Neuron (in vitro differentiated cells): ENCODE results near the gene INPP5F.

ENCODE experiments used
- H2AFZ ChIP-seq: one replicate; pipeline ENCODE4 v1.6.1; 2013; ENCODE audit warnings: low read depth, mild to moderate bottlenecking, inconsistent platforms, low read length, moderate library complexity
- H3K27me3 ChIP-seq: one replicate; pipeline ENCODE4 v1.6.1; 2013; ENCODE audit warnings: low read length; ENCODE audit not compliant: insufficient read depth
- H3K36me3 ChIP-seq: one replicate; pipeline ENCODE4 v1.6.1; 2013; ENCODE audit warnings: low read length; ENCODE audit not compliant: insufficient read depth
- H3K4me1 ChIP-seq: one replicate; pipeline ENCODE4 v1.6.1; 2013; ENCODE audit warnings: low read length; ENCODE audit not compliant: insufficient read depth
- H3K4me3 ChIP-seq: 2 replicates; pipeline ENCODE4 v1.5.1; 2013; ENCODE audit warnings: mild to moderate bottlenecking, low read length, moderate library complexity
- H3K9me3 ChIP-seq: one replicate; pipeline ENCODE4 v1.6.1; 2013; ENCODE audit warnings: low read length

The INPP5F gene

GRCh38 chr10:119737823-119738222 is 12.0 kb downstream of the INPP5F start:
- Histone ChIP-seq H3K4me1 (peaks cover 8% of the 10 kb centered on the region), H3K36me3 (no peaks in the 10 kb centered on the region), H3K4me3 (no peak overlapping the region), H2AFZ (no peak overlapping the region), H3K27me3 (no peaks in the 10 kb centered on the region), H3K9me3 (no peaks in the 10 kb centered on the region)

GRCh38 chr10:119738962-119739361 is 13.1 kb downstream of the INPP5F start:
- no peaks in the 10 kb centered on the region for H3K9me3 ChIP-seq
- H3K4me1 ChIP-seq, result peaks cover 13% of the 10 kb centered on the region
- no peak overlapping the region for H2AFZ ChIP-seq
- H3K36me3 ChIP-seq, result no peaks in the 10 kb centered on the region
- no peaks in the 10 kb centered on the region for H3K27me3 ChIP-seq
- H3K4me3 ChIP-seq, result no peak overlapping the region

GRCh38 chr10:119740096-119740495 is 14.2 kb downstream of the INPP5F start:
- H2AFZ ChIP-seq, result no peak overlapping the region
- H3K4me1 ChIP-seq, result peaks cover 10% of the 10 kb centered on the region
- H3K9me3 ChIP-seq, result no peaks in the 10 kb centered on the region
- H3K36me3 ChIP-seq, result no peaks in the 10 kb centered on the region
- H3K27me3 ChIP-seq, result no peaks in the 10 kb centered on the region
- H3K4me3 ChIP-seq, result no peak overlapping the region

GRCh38 chr10:119742947-119743648 is 17.2 kb downstream of the INPP5F start:
- Histone ChIP-seq H3K9me3 (peaks cover 8% of the 10 kb centered on the region), H3K27me3 (no peaks in the 10 kb centered on the region), H3K4me1 (peaks cover 5% of the 10 kb centered on the region), H3K36me3 (no peaks in the 10 kb centered on the region), H2AFZ (no peak overlapping the region), H3K4me3 (no peak overlapping the region)

- peaks cover 15% of the 10 kb centered on the region for H3K4me1 ChIP-seq
- no peak overlapping the region for H2AFZ ChIP-seq
- H3K36me3 ChIP-seq, result no peaks in the 10 kb centered on the region
- H3K27me3 ChIP-seq, result no peaks in the 10 kb centered on the region
- H3K9me3 ChIP-seq, result peaks cover 16% of the 10 kb centered on the region
- H3K4me3 ChIP-seq, result no peak overlapping the region
These were observed 22.1 kb downstream of the INPP5F start for GRCh38 chr10:119747940-119748339.

- Histone ChIP-seq H3K4me1 (peaks cover 10% of the 10 kb centered on the region), H2AFZ (no peak overlapping the region), H3K27me3 (no peaks in the 10 kb centered on the region), H3K4me3 (no peak overlapping the region), H3K36me3 (no peaks in the 10 kb centered on the region), H3K9me3 (peaks cover 16% of the 10 kb centered on the region)
These were observed 23.0 kb downstream of the INPP5F start for GRCh38 chr10:119748871-119749270.

- Histone ChIP-seq H3K36me3 (no peaks in the 10 kb centered on the region), H3K9me3 (peaks cover 16% of the 10 kb centered on the region), H2AFZ (no peak overlapping the region), H3K4me3 (no peak overlapping the region), H3K27me3 (no peaks in the 10 kb centered on the region), H3K4me1 (peaks cover 10% of the 10 kb centered on the region)
These were observed 23.6 kb downstream of the INPP5F start for GRCh38 chr10:119749455-119749854.

- Histone ChIP-seq H3K27me3 (no peaks in the 10 kb centered on the region), H3K4me1 (peaks cover 10% of the 10 kb centered on the region), H2AFZ (no peak overlapping the region), H3K9me3 (peaks cover 16% of the 10 kb centered on the region), H3K4me3 (no peak overlapping the region), H3K36me3 (no peaks in the 10 kb centered on the region)
These were observed 24.8 kb downstream of the INPP5F start for GRCh38 chr10:119750391-119751230.

GRCh38 chr10:119753309-119753708 is 27.5 kb downstream of the INPP5F start:
- H3K9me3 ChIP-seq, result peaks cover 6% of the 10 kb centered on the region
- H3K27me3 ChIP-seq, result no peaks in the 10 kb centered on the region
- no peaks in the 10 kb centered on the region for H3K36me3 ChIP-seq
- H2AFZ ChIP-seq, result no peak overlapping the region
- peaks cover 10% of the 10 kb centered on the region for H3K4me1 ChIP-seq
- no peak overlapping the region for H3K4me3 ChIP-seq

GRCh38 chr10:119754085-119754484 is 28.2 kb downstream of the INPP5F start:
- no peaks in the 10 kb centered on the region for H3K36me3 ChIP-seq
- no peak overlapping the region for H3K4me3 ChIP-seq
- no peak overlapping the region for H2AFZ ChIP-seq
- H3K4me1 ChIP-seq, result peaks cover 10% of the 10 kb centered on the region
- H3K27me3 ChIP-seq, result no peaks in the 10 kb centered on the region
- H3K9me3 ChIP-seq, result no peaks in the 10 kb centered on the region

- no peaks in the 10 kb centered on the region for H3K9me3 ChIP-seq
- H3K36me3 ChIP-seq, result no peaks in the 10 kb centered on the region
- no peak overlapping the region for H2AFZ ChIP-seq
- peaks cover 10% of the 10 kb centered on the region for H3K4me1 ChIP-seq
- H3K4me3 ChIP-seq, result no peak overlapping the region
- no peaks in the 10 kb centered on the region for H3K27me3 ChIP-seq
These were observed 29.1 kb downstream of the INPP5F start for GRCh38 chr10:119754936-119755335.

- no peaks in the 10 kb centered on the region for H3K9me3 ChIP-seq
- no peaks in the 10 kb centered on the region for H3K27me3 ChIP-seq
- no peak overlapping the region for H2AFZ ChIP-seq
- no peak overlapping the region for H3K4me3 ChIP-seq
- H3K36me3 ChIP-seq, result no peaks in the 10 kb centered on the region
- peaks cover 8% of the 10 kb centered on the region for H3K4me1 ChIP-seq
These were observed 29.6 kb downstream of the INPP5F start for GRCh38 chr10:119755446-119755845.

GRCh38 chr10:119758448-119759195 is 32.8 kb downstream of the INPP5F start:
- Histone ChIP-seq H3K36me3 (no peaks in the 10 kb centered on the region), H2AFZ (no peak overlapping the region), H3K4me1 (no peaks in the 10 kb centered on the region), H3K9me3 (no peaks in the 10 kb centered on the region), H3K4me3 (no peak overlapping the region), H3K27me3 (no peaks in the 10 kb centered on the region)
